ENCODE data around the gene PNPLA3.
A peak's percentile ranks its signal among the peaks of the same experiment; 100 is the strongest.

The PNPLA3 gene

DNA sequence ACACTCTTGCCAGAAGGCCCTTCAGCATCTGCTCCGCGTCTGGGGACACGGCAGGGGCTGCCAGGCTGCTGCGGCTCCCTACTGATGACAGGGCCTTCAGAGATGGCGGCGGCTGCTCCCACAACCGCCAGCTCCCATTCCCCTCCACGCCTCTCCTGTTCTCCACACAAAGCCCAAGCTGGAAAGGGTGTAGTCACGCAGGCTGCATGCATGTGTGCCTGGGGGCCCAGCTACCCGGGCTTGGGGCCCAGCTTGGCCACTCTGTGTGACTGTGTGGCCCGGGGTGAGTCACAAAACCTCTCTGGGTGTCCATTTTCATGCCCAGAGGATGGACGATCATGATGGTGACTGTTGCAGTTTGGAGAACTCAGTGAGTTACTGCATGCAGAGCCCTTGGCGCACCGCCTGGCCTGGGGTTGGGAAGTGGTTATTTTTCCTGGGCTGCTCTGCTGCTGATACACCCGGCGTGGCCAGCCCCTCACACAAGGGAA, 68.8 kb downstream of the PNPLA3 start:
- no peak for DNase-seq (ENCODE audit: low read depth)
- TF ChIP-seq, protein P1, sequence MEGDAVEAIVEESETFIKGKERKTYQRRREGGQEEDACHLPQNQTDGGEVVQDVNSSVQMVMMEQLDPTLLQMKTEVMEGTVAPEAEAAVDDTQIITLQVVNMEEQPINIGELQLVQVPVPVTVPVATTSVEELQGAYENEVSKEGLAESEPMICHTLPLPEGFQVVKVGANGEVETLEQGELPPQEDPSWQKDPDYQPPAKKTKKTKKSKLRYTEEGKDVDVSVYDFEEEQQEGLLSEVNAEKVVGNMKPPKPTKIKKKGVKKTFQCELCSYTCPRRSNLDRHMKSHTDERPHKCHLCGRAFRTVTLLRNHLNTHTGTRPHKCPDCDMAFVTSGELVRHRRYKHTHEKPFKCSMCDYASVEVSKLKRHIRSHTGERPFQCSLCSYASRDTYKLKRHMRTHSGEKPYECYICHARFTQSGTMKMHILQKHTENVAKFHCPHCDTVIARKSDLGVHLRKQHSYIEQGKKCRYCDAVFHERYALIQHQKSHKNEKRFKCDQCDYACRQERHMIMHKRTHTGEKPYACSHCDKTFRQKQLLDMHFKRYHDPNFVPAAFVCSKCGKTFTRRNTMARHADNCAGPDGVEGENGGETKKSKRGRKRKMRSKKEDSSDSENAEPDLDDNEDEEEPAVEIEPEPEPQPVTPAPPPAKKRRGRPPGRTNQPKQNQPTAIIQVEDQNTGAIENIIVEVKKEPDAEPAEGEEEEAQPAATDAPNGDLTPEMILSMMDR (IDR thresholded peaks at IDR 0.05; ENCODE audit: low read length, missing control alignments): no peak

DNA sequence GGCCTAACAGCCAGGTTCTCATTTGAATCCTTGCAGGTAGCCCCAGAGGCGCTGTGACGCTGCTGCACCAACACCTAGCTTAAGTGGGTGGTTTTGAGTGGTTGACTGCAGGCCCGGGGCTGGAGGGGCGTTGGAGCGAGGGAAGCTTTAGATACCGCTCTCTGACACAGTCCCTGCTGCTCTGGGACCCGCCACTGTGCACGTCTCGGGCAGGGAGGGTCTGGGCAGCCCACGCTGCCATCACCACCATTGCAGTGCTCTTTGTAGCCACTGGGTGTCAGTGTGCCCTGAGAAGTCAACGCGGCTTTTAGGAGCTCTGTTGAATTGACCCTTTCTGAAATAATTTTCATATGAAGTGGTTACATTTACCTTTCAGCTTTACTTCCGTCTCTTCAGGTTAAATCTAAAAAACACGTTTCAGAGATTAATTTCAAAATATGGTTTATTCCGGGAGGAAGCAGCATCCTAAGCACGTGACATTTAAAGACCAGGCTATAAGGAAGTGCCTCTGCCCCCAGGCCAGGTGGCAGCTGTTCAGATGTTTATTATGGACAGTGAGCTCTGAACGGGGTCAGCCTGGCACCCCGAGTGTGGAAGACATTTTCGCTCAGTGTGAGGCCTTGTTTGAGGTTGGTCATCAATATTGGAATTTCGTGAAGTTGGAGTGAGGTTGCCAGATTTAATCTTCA, 69.6 kb downstream of the PNPLA3 start:
- TF ChIP-seq, protein P1 (IDR thresholded peaks at IDR 0.05; ENCODE audit: low read length, missing control alignments): peak; percentile 98
- no peak overlapping the region for H3K4me3 ChIP-seq (replicated peaks; ENCODE audit: low read depth, low read length)
- DNase-seq (ENCODE audit: low read depth): peak; percentile 74

More for the DNA sequence above, 68.8 kb downstream of the PNPLA3 start:
- H3K4me3 ChIP-seq (replicated peaks; ENCODE audit: low read depth, low read length): no peak overlapping the region

DNA sequence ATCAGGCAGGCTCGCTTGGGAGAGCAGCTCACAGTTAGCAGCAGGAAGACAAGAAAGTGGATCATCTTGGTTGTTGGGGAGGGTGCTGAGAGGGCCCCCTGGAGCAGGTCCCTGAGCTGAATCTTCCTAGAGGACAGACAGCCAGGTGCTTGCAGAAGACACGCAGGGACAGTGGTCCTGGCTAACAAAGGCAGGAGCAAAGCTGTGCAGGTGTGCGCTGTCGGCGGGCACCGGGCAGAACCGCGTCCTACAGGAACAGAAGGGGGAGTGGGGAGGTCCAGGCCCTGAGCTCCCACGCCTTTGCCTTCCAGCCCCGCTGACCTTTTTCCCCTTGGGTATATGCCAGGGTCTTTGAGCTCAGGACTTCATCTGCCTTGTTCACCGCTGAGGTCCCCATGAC, 70.4 kb downstream of the PNPLA3 start:
- TF ChIP-seq, protein P1 (IDR thresholded peaks at IDR 0.05; ENCODE audit: low read length, missing control alignments): no peak
- no peak overlapping the region for H3K4me3 ChIP-seq (replicated peaks; ENCODE audit: low read depth, low read length)
- DNase-seq (ENCODE audit: low read depth): no peak

GRCh38 chr22:43994416-43994815, 70.8 kb downstream of the PNPLA3 start:
- H3K4me3 ChIP-seq (replicated peaks; ENCODE audit: low read depth, low read length): no peak overlapping the region
- DNase-seq (ENCODE audit: low read depth): no peak
- TF ChIP-seq, protein P1 (IDR thresholded peaks at IDR 0.05; ENCODE audit: low read length, missing control alignments): no peak

GRCh38 chr22:43995057-43995685, 71.6 kb downstream of the PNPLA3 start:
- H3K4me3 ChIP-seq (replicated peaks; ENCODE audit: low read depth, low read length): no peak overlapping the region
- DNase-seq (ENCODE audit: low read depth): no peak
- TF ChIP-seq, protein P1 (IDR thresholded peaks at IDR 0.05; ENCODE audit: low read length, missing control alignments): no peak

DNA sequence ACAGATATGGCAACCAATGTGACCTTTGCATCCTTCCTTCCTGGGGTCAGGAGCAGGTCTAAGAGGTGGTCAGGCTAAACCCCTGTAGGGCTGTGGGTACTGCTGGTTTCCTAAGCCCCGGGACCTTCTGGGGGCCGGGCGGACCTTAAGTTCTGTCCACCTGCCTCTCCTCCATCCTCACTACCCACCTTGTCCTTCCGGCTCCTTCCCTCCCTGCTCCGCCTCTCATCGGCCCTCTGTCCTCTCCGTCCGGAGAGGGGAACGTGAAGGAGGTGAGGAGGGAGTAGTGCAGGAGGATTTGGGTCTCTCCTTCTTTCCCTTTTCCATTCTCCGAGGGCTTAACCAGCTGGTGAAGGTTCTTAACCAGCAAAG, 72.2 kb downstream of the PNPLA3 start:
- H3K4me3 ChIP-seq (replicated peaks; ENCODE audit: low read depth, low read length): no peak overlapping the region
- TF ChIP-seq, protein P1 (IDR thresholded peaks at IDR 0.05; ENCODE audit: low read length, missing control alignments): no peak
- DNase-seq (ENCODE audit: low read depth): no peak
